ENCODE results near the gene GOLM1. TPM values are rescaled to one million over a fixed set of nuclear protein-coding genes. Genes with fewer than 3 reads are reported as not detected.

GOLM1 gene
- total and polyA plus RNA-seq, 2 of the 13 experiments (the other 11 are each of a cell fraction or from before 2014, with no cell fraction given), result 0.20 to 0.30 TPM

GRCh38 chr9:86047361-86047760 lies 52.0 kb downstream of the GOLM1 start (continued):
- TF ChIP-seq ZNF281 (CRISPR knock-in tag; IDR thresholded peaks at IDR 0.05; ENCODE audit: borderline replicate concordance) (no peak), ZNF576 (CRISPR knock-in tag; IDR thresholded peaks at IDR 0.05) (no peak), ZNF34 (CRISPR knock-in tag; IDR thresholded peaks at IDR 0.05; ENCODE audit: borderline replicate concordance) (no peak), ZNF207 (IDR thresholded peaks at IDR 0.05; ENCODE audit: borderline replicate concordance) (no peak)

GRCh38 chr9:86046930-86047341 lies 52.4 kb downstream of the GOLM1 start:
- H3K9me3 ChIP-seq (ENCODE audit: low read length), result no peaks in the 10 kb centered on the region
- no peaks in the 10 kb centered on the region; a peak in 1 of 5 replicates for H3K27me3 ChIP-seq (ENCODE audit: control insufficient read depth in 1 of 2, insufficient read depth in 2 of 2, low read length in 2 of 2)
- H3K27ac ChIP-seq (ENCODE audit: extremely low read length, insufficient read depth, low read length), result no peak overlapping the region
- no peaks in the 10 kb centered on the region for H3K36me3 ChIP-seq (replicated peaks in 1 of 2; ENCODE audit: control insufficient read depth in 1 of 2, insufficient read depth in 2 of 2, low read length in 2 of 2)
- intact Hi-C loops (cut with micrococcal nuclease; ENCODE audit: unreplicated experiment), result no loop called here
- BruUV-seq (replicated peaks), result no TSS peak
- TF ChIP-seq ZBTB3 (CRISPR knock-in tag; IDR thresholded peaks at IDR 0.05; ENCODE audit: borderline replicate concordance, low read depth) (no peak), LBX2 (CRISPR knock-in tag; IDR thresholded peaks at IDR 0.05; ENCODE audit: borderline replicate concordance) (no peak), ZNF839 (CRISPR knock-in tag; IDR thresholded peaks at IDR 0.05; ENCODE audit: borderline replicate concordance) (no peak), CBX5 (CRISPR knock-in tag; IDR thresholded peaks at IDR 0.05; ENCODE audit: borderline replicate concordance) (no peak)
- DNase-seq (ENCODE audit: low spot score), result no peak
- ChIA-PET CTCF (ENCODE audit: low intra/inter-chr PET ratio, low total read pairs) (no interaction called here), POLR2A (no interaction called here)
- H3K4me2 ChIP-seq (ENCODE audit: low read depth, low read length), result no peak overlapping the region
- WGBS (ENCODE audit: low lambda C conversion rate), result 48% methylated on average over 8 of the region's 8 CpGs
- H4K20me1 ChIP-seq (ENCODE audit: insufficient read depth, low read length), result no peaks in the 10 kb centered on the region
- ATAC-seq, result peak; percentile 66
- in situ Hi-C loops (cut with HindIII; ENCODE audit: extremely low pct_ligation_motif_present, low pct_unique_long_range_greater_than_20kb), result no loop called here
- no peak overlapping the region for H2AFZ ChIP-seq (ENCODE audit: low read length)
- H3K4me1 ChIP-seq (ENCODE audit: insufficient read depth, low read length), result no peaks in the 10 kb centered on the region
- no peaks in the 10 kb centered on the region for H3K79me2 ChIP-seq (ENCODE audit: insufficient read depth, low read length)
- FAIRE-seq, result no peak
- no peak overlapping the region for H3K4me3 ChIP-seq (replicated peaks in 1 of 3; ENCODE audit: insufficient read depth in 1 of 3, low read depth in 2 of 3, low read length in 3 of 3)
- H3K9ac ChIP-seq (ENCODE audit: insufficient read depth, low read depth, low read length), result no peak overlapping the region
